SK-N-MC (cell line): ENCODE results near the gene PSTPIP2.

Experiments used
- DNase-seq: peaks from one replicate; pipeline ENCODE4 v3.0.0-alpha.2; 2011; ENCODE audit warnings: low read depth, low spot score
- H3K27ac ChIP-seq: fragments of 200-600 bp; sonication (generic); 2 replicates; pipeline ENCODE4 v1.5.1; 2016; ENCODE audit warnings: mixed run types
- H3K36me3 ChIP-seq: fragments of 200-600 bp; sonication (generic); 2 replicates; pipeline ENCODE4 v1.6.1; 2017; ENCODE audit warnings: antibody characterized with exemption, low read length, mixed read lengths; ENCODE audit not compliant: insufficient read depth
- H3K4me3 ChIP-seq: fragments of 200-600 bp; sonication (generic); 2 replicates; pipeline ENCODE4 v1.5.1; 2016
- H3K9ac ChIP-seq: fragments of 200-600 bp; sonication (generic); 2 replicates; pipeline ENCODE4 v1.8.0; 2017; ENCODE audit warnings: mixed run types, mixed read lengths; ENCODE audit not compliant: insufficient read length
- H3K9me3 ChIP-seq: fragments of 200-600 bp; sonication (generic); 2 replicates; pipeline ENCODE4 v1.6.1; 2017; ENCODE audit warnings: low read depth, mild to moderate bottlenecking, antibody characterized with exemption, low read length, moderate library complexity, mixed read lengths
- EZH2 ChIP-seq: fragments of 200-600 bp; sonication (generic); IDR thresholded peaks from one replicate; pipeline ENCODE4 v1.6.1; 2017; ENCODE audit warnings: antibody characterized with exemption
- FOXP2 ChIP-seq: optimal IDR thresholded peaks from 2 replicates; pipeline ENCODE3; 2011; ENCODE audit warnings: mild to moderate bottlenecking, moderate library complexity; ENCODE audit not compliant: insufficient read depth; ENCODE audit errors: extremely low read length, control extremely low read depth
- POLR2AphosphoS5 ChIP-seq: IDR thresholded peaks from 2 replicates; pipeline ENCODE4 v1.6.1; 2012; ENCODE audit warnings: mild to moderate bottlenecking, low read depth, low read length, borderline replicate concordance

The PSTPIP2 gene, protein sequence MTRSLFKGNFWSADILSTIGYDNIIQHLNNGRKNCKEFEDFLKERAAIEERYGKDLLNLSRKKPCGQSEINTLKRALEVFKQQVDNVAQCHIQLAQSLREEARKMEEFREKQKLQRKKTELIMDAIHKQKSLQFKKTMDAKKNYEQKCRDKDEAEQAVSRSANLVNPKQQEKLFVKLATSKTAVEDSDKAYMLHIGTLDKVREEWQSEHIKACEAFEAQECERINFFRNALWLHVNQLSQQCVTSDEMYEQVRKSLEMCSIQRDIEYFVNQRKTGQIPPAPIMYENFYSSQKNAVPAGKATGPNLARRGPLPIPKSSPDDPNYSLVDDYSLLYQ

DNA sequence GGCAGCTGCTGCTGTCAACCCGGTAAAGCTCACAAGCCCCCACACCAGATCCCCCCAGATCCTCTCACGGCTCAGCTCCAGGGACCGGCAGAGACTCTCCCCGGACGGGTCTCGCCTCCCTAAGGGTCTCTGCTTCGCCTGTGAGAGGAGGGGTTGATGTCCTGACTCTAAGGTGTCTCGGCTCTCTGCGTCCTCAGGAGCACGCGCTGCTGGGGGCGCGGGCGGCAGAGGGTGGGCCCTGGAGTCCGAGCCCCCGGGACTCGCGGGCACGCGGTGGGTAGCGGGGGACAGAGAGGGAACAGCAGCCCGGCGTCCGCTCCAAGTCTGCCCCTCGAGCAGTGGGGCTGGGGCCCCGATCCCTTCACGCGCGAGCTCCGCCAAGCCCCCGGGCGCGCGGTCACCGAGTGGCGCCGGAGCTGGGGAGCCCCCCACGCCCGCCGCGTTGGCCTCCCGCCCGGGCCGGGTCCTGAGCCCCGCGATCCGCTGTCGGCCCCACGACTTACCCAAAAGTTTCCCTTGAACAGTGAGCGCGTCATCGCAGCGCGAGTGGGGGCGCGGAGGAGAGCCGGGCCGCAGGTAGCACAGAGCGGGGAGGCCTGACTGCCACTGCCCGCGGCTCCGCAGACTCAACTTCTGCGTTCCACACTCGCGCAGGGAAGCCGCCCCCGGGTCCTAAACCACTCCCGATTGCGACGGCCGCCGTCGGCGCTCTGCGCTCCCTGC, at the start of gene PSTPIP2:
Gene PSTPIP2, minus strand, starts transcription at position 608 of the 723 bp plus-strand sequence. Its CDS starts 72 bp downstream, at position 536.
- no peak for DNase-seq
- H3K9me3 ChIP-seq = no peaks in the 10 kb centered on the region
- TF ChIP-seq FOXP2 (no peak), POLR2AphosphoS5 (no peak), EZH2 (no peak)
- H3K4me3 ChIP-seq = peak within 1 kb of the TSS; percentile 85
- H3K27ac ChIP-seq = no peak within 1 kb of the TSS
- no peaks in the 10 kb centered on the region for H3K36me3 ChIP-seq
- peak within 1 kb of the TSS; percentile 80 for H3K9ac ChIP-seq

DNA sequence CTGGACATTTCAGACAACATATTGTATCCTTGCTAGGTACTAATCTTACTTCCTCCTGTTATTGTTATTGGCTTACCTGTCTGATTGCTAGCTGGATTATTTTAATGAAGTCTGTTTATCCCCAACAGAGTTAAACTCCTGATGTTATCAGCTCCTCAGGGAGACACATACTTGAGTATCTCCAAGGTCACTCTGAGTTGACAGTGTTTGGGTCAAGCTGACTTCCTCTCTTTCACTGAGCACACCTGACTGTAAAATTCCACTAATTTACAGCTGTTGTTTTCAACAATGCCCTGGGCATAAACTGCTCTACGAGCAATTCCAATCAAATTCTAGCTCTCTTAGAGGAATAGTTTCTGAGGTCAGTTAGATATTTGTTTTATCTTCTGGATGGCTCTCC, 41.7 kb upstream of the PSTPIP2 start:
- H3K9me3 ChIP-seq = no peaks in the 10 kb centered on the region
- TF ChIP-seq EZH2 (no peak), FOXP2 (no peak), POLR2AphosphoS5 (no peak)
- H3K36me3 ChIP-seq = peaks cover 45% of the 10 kb centered on the region
- no peak overlapping the region for H3K9ac ChIP-seq
- H3K4me3 ChIP-seq = no peak overlapping the region
- H3K27ac ChIP-seq = no peak overlapping the region
- DNase-seq = no peak

DNA sequence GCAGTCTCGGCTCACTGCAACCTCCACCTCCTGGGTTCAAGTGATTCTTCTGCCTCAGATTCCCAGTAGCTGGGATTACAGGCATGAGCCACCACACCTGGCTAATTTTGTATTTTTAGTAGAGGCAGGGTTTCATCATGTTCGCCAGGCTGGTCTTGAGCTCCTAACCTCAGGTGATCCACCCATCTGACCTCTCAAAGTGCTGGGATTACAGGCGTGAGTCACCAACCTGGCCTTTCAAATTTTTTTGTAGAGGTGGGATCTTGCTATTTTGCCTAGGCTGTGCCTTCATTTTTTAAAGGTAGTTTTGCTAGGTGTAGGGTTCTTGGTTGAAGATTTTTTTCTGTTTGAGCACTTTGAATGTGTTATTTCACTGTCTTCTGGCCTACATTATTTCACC, 38.3 kb upstream of the PSTPIP2 start:
- no peaks in the 10 kb centered on the region for H3K9me3 ChIP-seq
- H3K9ac ChIP-seq = no peak overlapping the region
- DNase-seq = no peak
- no peak overlapping the region for H3K4me3 ChIP-seq
- H3K27ac ChIP-seq = no peak overlapping the region
- peaks cover 62% of the 10 kb centered on the region for H3K36me3 ChIP-seq
- no peak for TF ChIP-seq FOXP2
- no peak for TF ChIP-seq POLR2AphosphoS5
- no peak for TF ChIP-seq EZH2

DNA sequence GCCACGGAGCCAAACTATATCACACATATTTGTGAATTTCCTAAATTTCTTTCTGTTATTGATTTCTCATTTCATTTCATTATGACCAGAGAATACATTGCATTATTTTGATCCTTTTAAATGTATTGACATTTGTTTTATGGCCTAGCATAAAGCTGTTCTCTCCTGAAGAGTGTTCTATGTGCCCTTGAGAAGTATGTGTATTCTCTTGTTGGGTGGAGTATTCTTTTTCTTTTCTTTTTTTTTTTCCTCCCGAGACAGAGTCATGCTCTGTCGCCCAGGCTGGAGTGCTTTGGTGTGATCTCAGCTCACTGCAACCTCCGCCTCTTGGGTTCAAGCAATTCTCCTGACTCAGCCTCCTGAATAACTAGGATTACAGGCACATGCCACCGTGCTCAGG, 37.3 kb upstream of the PSTPIP2 start:
- TF ChIP-seq POLR2AphosphoS5 (no peak), FOXP2 (no peak), EZH2 (no peak)
- H3K4me3 ChIP-seq = no peak overlapping the region
- no peak for DNase-seq
- H3K9ac ChIP-seq = no peak overlapping the region
- no peaks in the 10 kb centered on the region for H3K9me3 ChIP-seq
- peaks cover 55% of the 10 kb centered on the region for H3K36me3 ChIP-seq
- H3K27ac ChIP-seq = no peak overlapping the region

DNA sequence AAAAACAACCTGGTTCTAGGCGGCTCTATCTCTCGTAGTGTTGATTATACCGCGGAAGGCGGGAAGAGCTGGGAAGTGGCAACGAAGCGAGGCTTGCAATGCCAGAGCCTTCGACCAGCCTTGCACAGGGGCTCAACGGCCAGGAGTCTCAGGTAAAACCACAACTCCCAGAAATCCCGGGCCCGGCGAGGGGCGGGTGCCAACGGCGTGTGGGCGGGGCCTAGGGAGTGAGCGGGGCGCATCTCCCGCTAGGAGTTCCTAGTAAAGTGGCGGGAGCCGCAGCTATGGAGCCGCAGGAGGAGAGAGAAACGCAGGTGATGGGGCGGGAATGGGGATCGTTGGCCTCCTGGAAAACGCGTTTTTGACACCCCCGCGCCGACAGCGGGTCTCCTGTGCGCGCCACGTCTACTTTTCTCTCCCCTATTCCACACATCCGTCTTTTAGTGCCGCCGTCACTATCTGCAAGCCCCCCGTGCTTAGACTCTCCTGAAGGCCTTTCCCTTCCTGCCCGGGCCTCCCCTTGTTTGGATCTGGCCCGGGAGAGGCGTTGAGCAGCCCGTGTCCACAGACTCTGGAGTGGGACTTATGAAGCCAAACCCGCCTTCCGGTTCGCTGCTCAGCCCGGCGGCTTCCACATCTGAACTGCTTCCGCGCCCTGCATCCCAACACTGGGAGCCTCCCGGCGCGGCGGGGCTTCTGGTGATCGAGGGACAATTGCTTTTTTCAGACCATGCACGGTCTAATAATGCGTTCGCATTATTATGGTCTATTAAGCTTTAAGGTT, 32.3 kb upstream of the PSTPIP2 start, which contains the start of gene HAUS1:
Gene HAUS1, plus strand, starts transcription at position 258 of the 784 bp plus-strand sequence. Its CDS starts 27 bp downstream, at position 285.
- H3K4me3 ChIP-seq = peak within 1 kb of the TSS; percentile 88
- H3K9ac ChIP-seq = peak within 1 kb of the TSS; percentile 88
- H3K27ac ChIP-seq = peak within 1 kb of the TSS; percentile 44; the same call in 1 of the 2 replicates
- no peak for DNase-seq
- H3K36me3 ChIP-seq = peaks cover 21% of the 10 kb centered on the region
- H3K9me3 ChIP-seq = no peaks in the 10 kb centered on the region
- TF ChIP-seq FOXP2 = no peak
- peak; percentile 86 for TF ChIP-seq POLR2AphosphoS5

DNA sequence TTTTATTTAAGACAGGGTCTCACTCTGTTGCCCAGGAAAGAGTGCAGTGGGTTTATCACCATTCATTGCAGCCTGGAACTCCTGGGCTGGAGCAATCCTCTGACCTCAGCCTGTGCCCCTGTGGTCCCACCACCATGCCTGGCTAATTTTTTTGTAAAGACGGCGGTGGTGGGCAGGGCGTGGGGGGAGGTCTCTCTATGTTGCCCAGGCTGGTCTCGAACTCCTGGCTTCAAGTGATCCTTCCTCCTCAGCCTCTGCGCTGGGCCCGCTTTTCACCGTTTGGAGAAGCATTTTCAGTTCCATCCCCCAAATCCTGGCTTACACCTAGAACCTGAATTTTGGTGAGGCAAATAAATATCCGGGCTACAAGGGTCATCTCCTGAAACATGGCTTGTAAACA, 27.4 kb upstream of the PSTPIP2 start:
- no peak overlapping the region for H3K9ac ChIP-seq
- TF ChIP-seq POLR2AphosphoS5 = no peak
- TF ChIP-seq EZH2 = no peak
- no peak for TF ChIP-seq FOXP2
- DNase-seq = no peak
- H3K9me3 ChIP-seq = no peaks in the 10 kb centered on the region
- H3K27ac ChIP-seq = no peak overlapping the region
- H3K36me3 ChIP-seq = peaks cover 15% of the 10 kb centered on the region
- no peak overlapping the region for H3K4me3 ChIP-seq

DNA sequence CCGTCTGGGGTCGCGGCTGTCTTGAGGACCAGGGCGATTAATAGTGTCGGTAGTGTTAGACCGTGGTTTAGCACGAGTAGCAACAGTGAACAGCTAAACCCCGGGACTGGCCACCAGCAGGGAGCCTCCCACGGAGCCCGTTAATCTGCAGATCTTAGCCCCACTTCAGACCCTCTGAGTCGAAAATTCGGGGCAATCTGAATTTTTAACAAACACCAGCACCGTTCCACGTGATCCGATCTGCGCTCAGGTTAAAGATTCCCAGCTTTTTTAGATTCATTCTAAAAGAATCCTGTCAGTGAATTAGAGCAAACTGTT, 26.5 kb upstream of the PSTPIP2 start:
- DNase-seq = no peak
- Histone ChIP-seq H3K9ac (peak overlapping the region; percentile 96), H3K27ac (peak overlapping the region; percentile 87), H3K36me3 (peaks cover 23% of the 10 kb centered on the region), H3K4me3 (peak overlapping the region; percentile 81), H3K9me3 (no peaks in the 10 kb centered on the region)
- no peak for TF ChIP-seq FOXP2
- TF ChIP-seq POLR2AphosphoS5 = no peak
- no peak for TF ChIP-seq EZH2

DNA sequence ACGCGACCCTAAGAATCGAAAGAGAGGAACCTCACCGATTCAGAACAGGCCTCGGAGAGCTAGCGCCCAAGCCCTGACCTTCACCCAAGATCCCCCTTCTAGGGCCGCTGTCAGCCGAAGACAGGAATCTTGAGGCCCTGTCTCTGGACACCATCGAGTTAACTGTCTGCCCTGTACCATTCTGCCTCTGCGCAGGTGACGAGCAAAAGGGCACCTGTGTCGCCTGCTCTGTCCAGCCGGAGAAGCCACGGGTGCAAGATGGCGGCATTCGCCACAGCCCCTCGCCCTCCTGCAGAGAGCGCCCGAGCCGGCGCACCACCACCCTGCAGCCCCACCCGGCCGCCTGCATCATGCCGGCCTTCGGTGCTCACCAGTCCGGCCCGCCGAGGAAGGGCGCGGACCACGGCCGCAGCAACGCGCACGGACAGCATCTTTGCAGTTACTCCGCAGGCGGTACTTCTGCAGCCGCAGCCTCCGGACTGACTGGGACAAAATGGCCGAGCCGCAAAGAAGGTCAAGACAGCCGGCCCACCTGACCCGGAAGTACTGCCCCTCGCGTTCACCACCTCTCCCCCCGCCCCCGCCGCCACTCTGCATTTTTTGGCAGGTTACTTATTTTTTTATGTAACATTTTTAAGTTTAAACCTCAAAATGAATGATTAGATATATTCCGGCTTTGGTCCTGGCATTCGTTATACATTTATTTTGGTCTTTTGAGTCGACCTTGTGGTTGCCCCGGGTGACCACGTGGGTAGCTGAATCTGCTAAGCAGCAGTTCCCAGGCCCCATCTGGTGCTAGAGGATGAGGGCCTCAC, 25.9 kb upstream of the PSTPIP2 start, which contains the start of gene ATP5F1A:
Gene ATP5F1A, minus strand, starts transcription at position 496 of the 815 bp plus-strand sequence. Its CDS starts 65 bp downstream, at position 431.
- Histone ChIP-seq H3K27ac (peak within 1 kb of the TSS; percentile 87), H3K36me3 (peaks cover 28% of the 10 kb centered on the region), H3K9me3 (no peaks in the 10 kb centered on the region), H3K9ac (peak within 1 kb of the TSS; percentile 96), H3K4me3 (peak within 1 kb of the TSS; percentile 81)
- TF ChIP-seq EZH2 (no peak), POLR2AphosphoS5 (peak; percentile 92)
- no peak for DNase-seq
